ENCODE results near the gene UBR4. TPM values are rescaled to one million over a fixed set of nuclear protein-coding genes. Genes with fewer than 3 reads are reported as not detected.
"Not testable (repeated sequence)": the region's sequence is repeated elsewhere in the genome, so short reads cannot be mapped to it uniquely, and the experiment has no call there.

The UBR4 gene
- total RNA-seq, 1 donor from 2014 or later: 66.1 TPM

- DNase-seq (ENCODE audit: low read depth) (no peak), FAIRE-seq (no peak)
- TF ChIP-seq CTCF (IDR thresholded peaks at IDR 0.05; ENCODE audit: insufficient read depth, low read length, severe bottlenecking): no peak
- Histone ChIP-seq H3K27me3 (ENCODE audit: control insufficient read depth, insufficient read depth, low read length) (no peaks in the 10 kb centered on the region), H3K4me3 (ENCODE audit: low read depth, low read length) (no peak overlapping the region), H3K36me3 (ENCODE audit: control insufficient read depth, insufficient read depth, low read length) (peaks cover 24% of the 10 kb centered on the region)
Observed at GRCh38 chr1:19220991-19221390, 10.9 kb upstream of the UBR4 start.

- DNase-seq (ENCODE audit: low read depth) (no peak), FAIRE-seq (no peak)
- no peak for TF ChIP-seq CTCF (IDR thresholded peaks at IDR 0.05; ENCODE audit: insufficient read depth, low read length, severe bottlenecking)
- H3K27me3 ChIP-seq (ENCODE audit: control insufficient read depth, insufficient read depth, low read length): no peaks in the 10 kb centered on the region
- H3K36me3 ChIP-seq (ENCODE audit: control insufficient read depth, insufficient read depth, low read length): peaks cover 22% of the 10 kb centered on the region
- no peak overlapping the region for H3K4me3 ChIP-seq (ENCODE audit: low read depth, low read length)
Observed at GRCh38 chr1:19220080-19220846, 10.2 kb upstream of the UBR4 start.

- DNase-seq (ENCODE audit: low read depth) (no peak), FAIRE-seq (no peak)
- Histone ChIP-seq H3K36me3 (ENCODE audit: control insufficient read depth, insufficient read depth, low read length) (peaks cover 17% of the 10 kb centered on the region), H3K4me3 (ENCODE audit: low read depth, low read length) (no peak overlapping the region), H3K27me3 (ENCODE audit: control insufficient read depth, insufficient read depth, low read length) (no peaks in the 10 kb centered on the region)
- TF ChIP-seq CTCF (IDR thresholded peaks at IDR 0.05; ENCODE audit: insufficient read depth, low read length, severe bottlenecking): no peak
Observed at GRCh38 chr1:19219451-19219850, 9.4 kb upstream of the UBR4 start.

GRCh38 chr1:19216585-19216984 is 6.5 kb upstream of the UBR4 start:
- H3K27me3 ChIP-seq (ENCODE audit: control insufficient read depth, insufficient read depth, low read length); FAIRE-seq; H3K4me3 ChIP-seq (ENCODE audit: low read depth, low read length); DNase-seq (ENCODE audit: low read depth); H3K36me3 ChIP-seq (ENCODE audit: control insufficient read depth, insufficient read depth, low read length): not testable (repeated sequence)

- Histone ChIP-seq H3K27me3 (ENCODE audit: control insufficient read depth, insufficient read depth, low read length) (no peaks in the 10 kb centered on the region), H3K36me3 (ENCODE audit: control insufficient read depth, insufficient read depth, low read length) (peaks cover 1% of the 10 kb centered on the region), H3K4me3 (ENCODE audit: low read depth, low read length) (no peak overlapping the region)
- TF ChIP-seq CTCF (IDR thresholded peaks at IDR 0.05; ENCODE audit: insufficient read depth, low read length, severe bottlenecking): no peak
- FAIRE-seq (no peak), DNase-seq (ENCODE audit: low read depth) (no peak)
Observed at GRCh38 chr1:19213580-19213979, 3.5 kb upstream of the UBR4 start.

- DNase-seq (ENCODE audit: low read depth): no peak
- Histone ChIP-seq H3K36me3 (ENCODE audit: control insufficient read depth, insufficient read depth, low read length) (peaks cover 1% of the 10 kb centered on the region), H3K27me3 (ENCODE audit: control insufficient read depth, insufficient read depth, low read length) (no peaks in the 10 kb centered on the region), H3K4me3 (ENCODE audit: low read depth, low read length) (no peak overlapping the region)
- no peak for FAIRE-seq
- TF ChIP-seq CTCF (IDR thresholded peaks at IDR 0.05; ENCODE audit: insufficient read depth, low read length, severe bottlenecking): no peak
Observed at GRCh38 chr1:19212167-19212566, 2.1 kb upstream of the UBR4 start.
